ENCODE results near the gene CCDC85B. TPM values are rescaled to one million over a fixed set of nuclear protein-coding genes. Genes with fewer than 3 reads are reported as not detected.
A peak's percentile ranks its signal among the peaks of the same experiment; 100 is the strongest.

CCDC85B gene
- total and polyA plus RNA-seq, 2 of the 13 experiments (the other 11 are each of a cell fraction or from before 2014, with no cell fraction given) = 8.2 to 19.5 TPM

- TF ChIP-seq HNF1A (IDR thresholded peaks at IDR 0.05; ENCODE audit: low read depth) (no peak), HNF1A (CRISPR knock-in tag; IDR thresholded peaks at IDR 0.05; ENCODE audit: borderline replicate concordance) (peak; percentile 14; the same call in 1 of the 2 replicates), ZNF432 (CRISPR knock-in tag; IDR thresholded peaks at IDR 0.05; ENCODE audit: borderline replicate concordance) (no peak), SKIL (CRISPR knock-in tag; IDR thresholded peaks at IDR 0.05; ENCODE audit: borderline replicate concordance) (peak; percentile 71), MTERF4 (CRISPR knock-in tag; IDR thresholded peaks at IDR 0.05) (peak; percentile 55; the same call in 1 of the 2 replicates), ATF1 (CRISPR knock-in tag; IDR thresholded peaks at IDR 0.05) (no peak), MAF1 (CRISPR knock-in tag; IDR thresholded peaks at IDR 0.05; ENCODE audit: borderline replicate concordance) (no peak), KDM2A (CRISPR knock-in tag; IDR thresholded peaks at IDR 0.05; ENCODE audit: borderline replicate concordance, low read depth) (peak; percentile 87), ZNF276 (CRISPR knock-in tag; IDR thresholded peaks at IDR 0.05; ENCODE audit: low read depth) (no peak), ZNF549 (CRISPR knock-in tag; IDR thresholded peaks at IDR 0.05) (no peak), SP140L (CRISPR knock-in tag; IDR thresholded peaks at IDR 0.05; ENCODE audit: borderline replicate concordance) (no peak), HNRNPK (IDR thresholded peaks at IDR 0.05; ENCODE audit: low read depth, low read length, poor library complexity, severe bottlenecking) (peak; percentile 66), ISX (CRISPR knock-in tag; conservative IDR thresholded peaks at IDR 0.05) (no peak), NFIC (IDR thresholded peaks at IDR 0.05; ENCODE audit: low read length) (no peak), SP1 (IDR thresholded peaks at IDR 0.05) (no peak), SP1 (CRISPR knock-in tag; IDR thresholded peaks at IDR 0.05) (peak; percentile 99), CREBL2 (CRISPR knock-in tag; IDR thresholded peaks at IDR 0.05; ENCODE audit: borderline replicate concordance) (no peak), FOXP1 (IDR thresholded peaks at IDR 0.05) (no peak), FOXP1 (CRISPR knock-in tag; IDR thresholded peaks at IDR 0.05) (no peak), FOXA3 (CRISPR knock-in tag; IDR thresholded peaks at IDR 0.05) (peak; percentile 39; the same call in 1 of the 2 replicates), SALL2 (CRISPR knock-in tag; IDR thresholded peaks at IDR 0.05) (no peak)
Measured at GRCh38 chr11:65873318-65874156, 16.9 kb upstream of the CCDC85B start (continued).

Measured in HepG2 (cell line).